GM12878 (cell line): ENCODE results near the gene S100A8. TPM values are rescaled to one million over a fixed set of nuclear protein-coding genes. Genes with fewer than 3 reads are reported as not detected.

Source experiments
- ATAC-seq: fragments of 200-7000 bp; cut with Tn5 transposase; 3 replicates; pipeline ENCODE4 v1.9.1; 2020; ENCODE audit warnings: mild to moderate bottlenecking, moderate library complexity
- BruUV-seq: library from RNA; stranded (reverse); fragments of 400-500 nt; replicated peaks from 2 replicates; lab custom pipeline; 2021; lab: Mats Ljungman, UMichigan
- CTCF ChIA-PET: fragments of 300-600 bp; sonication (Branson Sonifier 250); formaldehyde crosslinking; extraction: SDS; loops from one replicate; lab custom pipeline; 2021; ENCODE audit warnings: inconsistent platforms; lab: Yijun Ruan, JAX
- POLR2A ChIA-PET: fragments of 350-600 bp; formaldehyde crosslinking; extraction: SDS; loops from one replicate; lab custom pipeline; 2021; ENCODE audit warnings: inconsistent platforms; lab: Charles Lee
- RAD21 ChIA-PET: fragments of 300-600 bp; sonication (Branson Sonifier 250); formaldehyde crosslinking; loops from one replicate; lab custom pipeline; 2023; ENCODE audit warnings: antibody characterized with exemption; ENCODE audit not compliant: unreplicated experiment; lab: Charles Lee
- SMC1A ChIA-PET: fragments of 300-600 bp; sonication (Branson Sonifier 250); formaldehyde crosslinking; loops from one replicate; lab custom pipeline; 2023; ENCODE audit not compliant: unreplicated experiment, uncharacterized antibody; lab: Charles Lee
- DNase-seq: peaks from one replicate; pipeline ENCODE4 v3.0.0-alpha.2; 2011; ENCODE audit warnings: low read depth, low spot score
- FAIRE-seq: peaks from 3 replicates; lab custom pipeline; 2011; peaks lifted over from hg19 to GRCh38; lab: Jason Lieb, UNC
- H2AFZ ChIP-seq: 2 replicates; pipeline ENCODE4 v1.6.0; 2011; ENCODE audit warnings: low read depth, low read length, control low read depth; ENCODE audit not compliant: control insufficient read depth
- H3K27ac ChIP-seq: 2 replicates; pipeline ENCODE4 v1.5.1; 2011; ENCODE audit warnings: control low read depth; ENCODE audit not compliant: control insufficient read depth, insufficient read depth
- H3K27me3 ChIP-seq, 2 experiments: replicated peaks in 1 of 2; 2 replicates each; pipeline versions ENCODE4 v1.6.0 to v1.6.1; 2011; ENCODE audit warnings: low read length in 1 of 2; ENCODE audit not compliant: control insufficient read depth in 2 of 2, insufficient read depth in 2 of 2
- H3K36me3 ChIP-seq, 2 experiments: 2 replicates each; pipeline ENCODE4 v1.5.1; 2011; ENCODE audit warnings: low read length in 1 of 2; ENCODE audit not compliant: control insufficient read depth in 2 of 2, insufficient read depth in 2 of 2
- H3K4me1 ChIP-seq: 2 replicates; pipeline ENCODE4 v1.6.1; 2011; ENCODE audit warnings: mild to moderate bottlenecking, low read length, moderate library complexity, mixed read lengths; ENCODE audit not compliant: control insufficient read depth, insufficient read depth
- H3K4me2 ChIP-seq: 2 replicates; pipeline ENCODE4 v1.6.0; 2011; ENCODE audit warnings: control low read depth; ENCODE audit not compliant: control insufficient read depth, insufficient read depth
- H3K4me3 ChIP-seq: fragments of 200-600 bp; sonication (generic); 2 replicates; pipeline ENCODE4 v1.5.1; 2016
- H3K79me2 ChIP-seq: 2 replicates; pipeline ENCODE4 v1.6.0; 2011; ENCODE audit warnings: low read length; ENCODE audit not compliant: control insufficient read depth, insufficient read depth
- H3K9ac ChIP-seq: 2 replicates; pipeline ENCODE4 v1.8.0; 2011; ENCODE audit warnings: low read length, control low read depth, mixed read lengths; ENCODE audit not compliant: control insufficient read depth, insufficient read depth
- H3K9me3 ChIP-seq: replicated peaks from 3 replicates; pipeline ENCODE4 v1.5.1; 2011; ENCODE audit warnings: mild to moderate bottlenecking, low read length; ENCODE audit not compliant: control insufficient read depth, insufficient read depth
- H4K20me1 ChIP-seq: 2 replicates; pipeline ENCODE4 v1.6.0; 2011; ENCODE audit not compliant: control insufficient read depth, insufficient read depth
- CEBPZ ChIP-seq: fragments of 150-350 bp; IDR thresholded peaks from 2 replicates; pipeline ENCODE4 v1.6.1; 2016; ENCODE audit warnings: low read depth, low read length
- IRF4 ChIP-seq: IDR thresholded peaks from 2 replicates; pipeline ENCODE4 v1.6.1; 2011; ENCODE audit warnings: low read depth, low read length
- NKRF ChIP-seq: fragments of 450-650 bp; conservative IDR thresholded peaks from 2 replicates; pipeline ENCODE4 v1.6.1; 2017; ENCODE audit warnings: mild to moderate bottlenecking, moderate library complexity
- NR2C2 ChIP-seq: IDR thresholded peaks from 2 replicates; pipeline ENCODE4 v1.6.1; 2011; ENCODE audit warnings: borderline replicate concordance, low read depth; ENCODE audit not compliant: control insufficient read depth, insufficient read length
- NR2F1 ChIP-seq: fragments of 450-650 bp; conservative IDR thresholded peaks from 2 replicates; pipeline ENCODE4 v1.6.1; 2017; ENCODE audit warnings: mild to moderate bottlenecking
- PAX8 ChIP-seq: fragments of 450-650 bp; IDR thresholded peaks from 2 replicates; pipeline ENCODE4 v1.6.1; 2017; ENCODE audit warnings: mild to moderate bottlenecking, moderate library complexity
- PKNOX1 ChIP-seq: fragments of 450-650 bp; IDR thresholded peaks from 2 replicates; pipeline ENCODE4 v1.6.1; 2016; ENCODE audit warnings: mild to moderate bottlenecking
- PML ChIP-seq: IDR thresholded peaks from 2 replicates; pipeline ENCODE4 v1.6.1; 2012; ENCODE audit warnings: low read length, inconsistent platforms
- RAD51 ChIP-seq: fragments of 450-650 bp; IDR thresholded peaks from 2 replicates; pipeline ENCODE4 v1.6.1; 2016; ENCODE audit warnings: moderate library complexity, mild to moderate bottlenecking, inconsistent platforms
- SMAD1 ChIP-seq: fragments of 450-650 bp; IDR thresholded peaks from 2 replicates; pipeline ENCODE4 v1.6.1; 2018; ENCODE audit warnings: mild to moderate bottlenecking, low read depth; ENCODE audit not compliant: partially characterized antibody
- STAT3 ChIP-seq: IDR thresholded peaks from 2 replicates; pipeline ENCODE4 v1.6.1; 2011; ENCODE audit warnings: low read depth, low read length, improper control_type of control experiment
- TCF3 ChIP-seq: IDR thresholded peaks from 2 replicates; pipeline ENCODE4 v1.6.1; 2012; ENCODE audit warnings: low read depth, mild to moderate bottlenecking, low read length, borderline replicate concordance; ENCODE audit not compliant: insufficient read depth
- WGBS: methylation state at CpG from one replicate; pipeline ENCODE4 v1.1.6; 2016; ENCODE audit warnings: low lambda C conversion rate; ENCODE audit not compliant: insufficient replicate concordance, insufficient coverage; ENCODE audit errors: missing lambda C conversion rate; 5-methylcytosine and 5-hydroxymethylcytosine counted together
- in situ Hi-C: fragments of 300-500 bp; cut with MboI; formaldehyde crosslinking; loops from 9 replicates; pipeline ENCODE4 v1.14.3; 2018; ENCODE audit warnings: mixed read lengths
- intact Hi-C: fragments of 100-400 bp; cut with micrococcal nuclease; formaldehyde crosslinking; loops from one replicate; pipeline ENCODE4 v1.14.2; 2022; ENCODE audit not compliant: unreplicated experiment
- polyA plus RNA-seq, 11 experiments: library from polyadenylated mRNA; depleted of rRNA in 4 of 11; unstranded in 6 of 11; stranded (reverse) in 5 of 11; fragments of >200 nt; fragmentation: Nextera tagmentation in 4 of 11; fragmentation: Illumina TruSeq in 1 of 11; extraction: Ambion mirVana in 4 of 11; extraction: Trizol in 1 of 11; gene quantifications; 1 replicate in 1 of 11; 2 replicates in 10 of 11; pipeline versions ENCODE4 v1.2.1 to v1.2.3, GENCODE V29; 2011 to 2016; ENCODE audit warnings: inconsistent platforms in 2 of 11, missing spikeins in 2 of 11, low read depth in 1 of 11
- total RNA-seq, 4 experiments: library from RNA; depleted of rRNA in 3 of 4; stranded (reverse); fragments of >200 nt in 3 of 4; fragmentation: Illumina TruSeq in 1 of 4; extraction: Trizol in 1 of 4; gene quantifications; 2 replicates each; pipeline versions ENCODE4 v1.2.1 to v1.2.3, GENCODE V29; 2013 to 2021

S100A8 gene
- total and polyA plus RNA-seq, 10 of the 15 experiments (the other 5 are each of a cell fraction or from before 2014, with no cell fraction given): 0.28 TPM; not detected in 9

DNA sequence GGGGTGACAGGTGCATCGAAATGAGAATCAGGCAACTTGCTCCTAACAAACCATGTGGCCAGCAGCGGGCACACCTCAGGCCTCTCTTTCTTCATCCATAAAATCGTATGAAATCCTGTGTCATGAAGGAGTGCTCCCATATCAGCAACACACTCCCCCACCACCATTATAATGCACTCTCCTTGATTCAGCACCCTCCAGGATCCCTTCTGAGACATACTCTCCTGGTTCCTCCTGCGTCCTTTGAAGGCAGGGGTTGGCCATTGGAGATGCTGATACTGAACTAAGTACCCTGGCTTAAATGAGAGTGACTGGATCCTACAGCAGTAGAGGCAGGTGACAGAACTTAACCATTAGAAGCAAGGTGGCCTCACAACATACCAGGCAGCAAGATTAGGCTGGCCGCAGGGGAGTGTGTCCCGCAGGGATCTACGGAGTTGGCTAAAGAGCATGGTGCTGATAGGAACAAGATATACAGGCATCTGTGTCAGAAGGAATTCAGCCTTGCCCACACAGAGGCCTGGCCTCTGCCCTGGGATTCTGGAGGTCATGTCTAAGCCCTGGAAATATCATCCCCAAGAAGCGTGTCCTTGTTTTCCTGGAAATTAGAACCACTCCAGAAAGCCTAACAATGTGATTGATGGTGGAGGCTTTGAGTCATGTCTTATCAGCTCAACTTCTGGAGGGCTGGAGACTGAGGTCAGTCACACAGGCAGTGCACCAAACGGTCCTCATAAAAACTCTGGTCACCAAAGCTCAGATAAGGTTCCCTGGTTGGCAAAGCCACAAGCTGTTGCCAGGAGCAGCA lies 42.2 kb upstream of the S100A8 start (continued):
- TF ChIP-seq CEBPZ (no peak), PAX8 (no peak), RAD51 (no peak), PKNOX1 (no peak), NR2F1 (no peak), PML (no peak)
- TF ChIP-seq, all 136 proteins: peak for 0

DNA sequence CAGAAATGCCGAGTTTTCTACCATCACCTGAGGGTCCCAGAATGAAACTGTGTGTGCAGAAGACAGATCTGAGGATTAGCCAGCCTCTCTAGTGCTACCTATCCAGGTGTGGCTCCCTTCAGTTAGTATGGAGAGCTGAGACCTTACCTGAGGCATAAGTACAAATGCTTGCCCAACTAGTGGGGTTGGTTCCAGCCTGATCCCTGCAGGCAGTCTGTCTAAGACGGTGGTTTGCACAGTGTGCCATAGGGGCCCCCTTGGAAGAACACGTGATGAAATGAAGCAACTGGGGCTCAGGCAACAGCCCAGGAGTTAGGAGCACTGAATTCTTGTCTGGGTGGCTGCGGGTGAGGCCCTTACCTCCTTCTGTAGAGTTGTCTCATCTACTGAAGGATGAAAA lies 41.1 kb upstream of the S100A8 start:
- no peaks in the 10 kb centered on the region; a peak in 2 of 4 replicates for H3K27me3 ChIP-seq
- H3K27ac ChIP-seq: no peak overlapping the region
- 6% methylated on average over 4 of the region's 4 CpGs for WGBS
- intact Hi-C loops: no loop called here
- no peak overlapping the region for H2AFZ ChIP-seq
- ATAC-seq (no peak), DNase-seq (no peak), FAIRE-seq (no peak)
- SMC1A ChIA-PET: no interaction called here
- RAD21 ChIA-PET: no interaction called here
- H3K79me2 ChIP-seq: no peaks in the 10 kb centered on the region
- BruUV-seq: no TSS peak
- no peaks in the 10 kb centered on the region for H4K20me1 ChIP-seq
- H3K4me1 ChIP-seq: no peaks in the 10 kb centered on the region
- no peaks in the 10 kb centered on the region for H3K9me3 ChIP-seq
- no peak overlapping the region for H3K9ac ChIP-seq
- POLR2A ChIA-PET: no interaction called here
- CTCF ChIA-PET: no interaction called here
- in situ Hi-C loops: no loop called here
- H3K36me3 ChIP-seq: no peaks in the 10 kb centered on the region
- no peak overlapping the region for H3K4me2 ChIP-seq
- no peak overlapping the region for H3K4me3 ChIP-seq
- TF ChIP-seq STAT3 (no peak), NR2C2 (no peak), SMAD1 (no peak), TCF3 (no peak), NKRF (no peak), IRF4 (no peak), CEBPZ (no peak)
